RPMI7951 (cell line): ENCODE results near the gene APOL2. TPM values are rescaled to one million over a fixed set of nuclear protein-coding genes. Genes with fewer than 3 reads are reported as not detected.
"Not testable (repeated sequence)": the region's sequence is repeated elsewhere in the genome, so short reads cannot be mapped to it uniquely, and the experiment has no call there.

Experiments
- DNase-seq: peaks from one replicate; pipeline ENCODE4 v3.0.0-alpha.2; 2012; ENCODE audit warnings: low read depth
- total RNA-seq: library from RNA; depleted of rRNA; stranded (reverse); fragments of >200 nt; shearing (Covaris generic); gene quantifications from 2 replicates; pipeline ENCODE4 v1.2.3, GENCODE V29; 2014

The APOL2 gene
- total RNA-seq, 1 experiment from 2014 or later = 25.6 TPM

- DNase-seq = peak; percentile 25
These were observed 17.3 kb downstream of the APOL2 start for GRCh38 chr22:36221799-36222751.

GRCh38 chr22:36220451-36220921 lies 18.8 kb downstream of the APOL2 start:
- peak; percentile 79 for DNase-seq

GRCh38 chr22:36218648-36219193 lies 20.6 kb downstream of the APOL2 start:
- no peak for DNase-seq

- DNase-seq = no peak
These were observed 23.3 kb downstream of the APOL2 start for GRCh38 chr22:36215981-36216380.

GRCh38 chr22:36213586-36213985 lies 25.7 kb downstream of the APOL2 start:
- no peak for DNase-seq

- no peak for DNase-seq
These were observed 26.4 kb downstream of the APOL2 start for GRCh38 chr22:36212901-36213300.

- DNase-seq = peak; percentile 75
These were observed 28.0 kb downstream of the APOL2 start for GRCh38 chr22:36211237-36211861.

GRCh38 chr22:36210224-36210623 lies 29.1 kb downstream of the APOL2 start:
- DNase-seq = no peak

- not testable (repeated sequence) for DNase-seq
These were observed 29.8 kb downstream of the APOL2 start for GRCh38 chr22:36209488-36209908.

- DNase-seq = no peak
These were observed 30.4 kb downstream of the APOL2 start for GRCh38 chr22:36208914-36209313.

- DNase-seq = no peak
These were observed 31.1 kb downstream of the APOL2 start for GRCh38 chr22:36208162-36208765.

- DNase-seq = no peak
These were observed 33.1 kb downstream of the APOL2 start for GRCh38 chr22:36206255-36206654.

GRCh38 chr22:36205573-36205972 lies 33.8 kb downstream of the APOL2 start:
- DNase-seq = not testable (repeated sequence)

GRCh38 chr22:36204632-36205015 lies 34.7 kb downstream of the APOL2 start:
- DNase-seq = no peak

GRCh38 chr22:36204001-36204631 lies 35.2 kb downstream of the APOL2 start:
- no peak for DNase-seq

- DNase-seq = not testable (repeated sequence)
These were observed 35.9 kb downstream of the APOL2 start for GRCh38 chr22:36203441-36203840.

- not testable (repeated sequence) for DNase-seq
These were observed 36.4 kb downstream of the APOL2 start for GRCh38 chr22:36202906-36203305.

GRCh38 chr22:36201630-36202319 lies 37.6 kb downstream of the APOL2 start, which contains the start of gene APOL4:
Gene APOL4, minus strand, starts transcription at chr22:36201809. Its CDS starts 75 bp downstream, at chr22:36201734.
- peak; percentile 48 for DNase-seq

GRCh38 chr22:36201025-36201424 lies 38.3 kb downstream of the APOL2 start:
- DNase-seq = not testable (repeated sequence)

GRCh38 chr22:36199001-36199551 lies 40.3 kb downstream of the APOL2 start:
- no peak for DNase-seq
